WI38 (cell line): ENCODE data around the gene ADGRV1.

Experiments used
- H3K4me3 ChIP-seq: 2 replicates; pipeline ENCODE4 v1.5.1; 2011; ENCODE audit warnings: low read depth, mild to moderate bottlenecking, control low read depth, low read length
- TF ChIP-seq, protein P1 (sequence below): IDR thresholded peaks from 2 replicates; pipeline ENCODE4 v1.5.1; 2012; ENCODE audit warnings: low read depth, mild to moderate bottlenecking, control low read depth, low read length

Gene ADGRV1

DNA sequence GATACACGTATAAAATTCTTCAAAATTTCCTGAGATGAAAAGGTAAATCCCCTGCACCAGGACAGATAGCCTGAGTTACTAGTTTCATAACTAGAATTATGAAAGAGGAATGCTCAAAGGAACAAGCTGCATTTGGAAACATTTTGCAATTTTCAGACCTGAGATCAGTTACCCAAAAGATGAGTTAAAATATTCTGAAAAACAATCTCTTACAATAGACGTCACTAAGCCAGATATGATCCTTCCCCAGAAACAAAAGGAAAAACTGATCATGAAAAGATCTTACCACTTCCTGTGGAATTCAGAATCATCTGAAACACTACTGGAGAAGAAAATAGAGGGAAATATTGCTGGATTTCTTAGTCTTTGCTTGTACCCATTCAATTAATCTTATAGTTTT is 619.9 kb downstream of the ADGRV1 start:
- TF ChIP-seq, protein P1, sequence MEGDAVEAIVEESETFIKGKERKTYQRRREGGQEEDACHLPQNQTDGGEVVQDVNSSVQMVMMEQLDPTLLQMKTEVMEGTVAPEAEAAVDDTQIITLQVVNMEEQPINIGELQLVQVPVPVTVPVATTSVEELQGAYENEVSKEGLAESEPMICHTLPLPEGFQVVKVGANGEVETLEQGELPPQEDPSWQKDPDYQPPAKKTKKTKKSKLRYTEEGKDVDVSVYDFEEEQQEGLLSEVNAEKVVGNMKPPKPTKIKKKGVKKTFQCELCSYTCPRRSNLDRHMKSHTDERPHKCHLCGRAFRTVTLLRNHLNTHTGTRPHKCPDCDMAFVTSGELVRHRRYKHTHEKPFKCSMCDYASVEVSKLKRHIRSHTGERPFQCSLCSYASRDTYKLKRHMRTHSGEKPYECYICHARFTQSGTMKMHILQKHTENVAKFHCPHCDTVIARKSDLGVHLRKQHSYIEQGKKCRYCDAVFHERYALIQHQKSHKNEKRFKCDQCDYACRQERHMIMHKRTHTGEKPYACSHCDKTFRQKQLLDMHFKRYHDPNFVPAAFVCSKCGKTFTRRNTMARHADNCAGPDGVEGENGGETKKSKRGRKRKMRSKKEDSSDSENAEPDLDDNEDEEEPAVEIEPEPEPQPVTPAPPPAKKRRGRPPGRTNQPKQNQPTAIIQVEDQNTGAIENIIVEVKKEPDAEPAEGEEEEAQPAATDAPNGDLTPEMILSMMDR = no peak
- no peak overlapping the region for H3K4me3 ChIP-seq

DNA sequence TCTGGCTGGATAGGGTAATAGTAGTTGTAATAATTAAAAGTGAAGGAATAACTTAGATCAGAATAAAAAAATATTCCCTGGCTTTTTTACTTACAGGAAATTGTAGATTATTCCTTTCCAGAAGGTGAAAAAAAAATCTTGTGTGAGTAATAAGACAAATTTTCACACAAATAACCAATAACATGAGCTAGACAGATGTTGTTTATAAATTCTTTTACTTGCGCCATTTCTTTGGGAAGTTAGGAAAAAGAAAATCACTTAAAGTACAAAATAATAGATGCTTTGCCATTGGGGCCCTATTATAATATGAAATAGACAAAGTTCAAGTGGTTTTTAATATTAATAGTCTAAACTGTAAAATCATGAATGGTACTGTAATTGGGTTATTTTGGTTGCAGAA is 620.4 kb downstream of the ADGRV1 start:
- TF ChIP-seq, protein P1 = no peak
- H3K4me3 ChIP-seq = no peak overlapping the region

DNA sequence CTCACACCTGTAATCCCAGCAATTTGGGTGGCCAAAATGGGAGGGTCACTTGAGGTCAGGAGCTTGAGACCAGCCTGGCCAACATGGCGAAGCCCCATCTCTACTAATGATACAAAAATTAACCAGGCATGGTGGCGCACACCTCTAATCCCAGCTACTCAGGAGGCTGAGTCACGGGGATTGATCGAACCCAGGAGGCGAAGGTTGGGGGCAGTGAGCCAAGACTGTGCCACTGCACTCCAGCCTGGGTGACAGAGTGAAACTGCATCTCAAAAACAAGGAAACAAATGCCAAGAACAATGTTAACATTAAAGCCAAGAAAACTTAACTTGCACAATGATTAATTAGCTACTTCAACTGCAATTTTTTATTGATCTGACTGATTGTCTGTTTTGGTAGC is 621.9 kb downstream of the ADGRV1 start:
- TF ChIP-seq, protein P1 = no peak
- H3K4me3 ChIP-seq = no peak overlapping the region

DNA sequence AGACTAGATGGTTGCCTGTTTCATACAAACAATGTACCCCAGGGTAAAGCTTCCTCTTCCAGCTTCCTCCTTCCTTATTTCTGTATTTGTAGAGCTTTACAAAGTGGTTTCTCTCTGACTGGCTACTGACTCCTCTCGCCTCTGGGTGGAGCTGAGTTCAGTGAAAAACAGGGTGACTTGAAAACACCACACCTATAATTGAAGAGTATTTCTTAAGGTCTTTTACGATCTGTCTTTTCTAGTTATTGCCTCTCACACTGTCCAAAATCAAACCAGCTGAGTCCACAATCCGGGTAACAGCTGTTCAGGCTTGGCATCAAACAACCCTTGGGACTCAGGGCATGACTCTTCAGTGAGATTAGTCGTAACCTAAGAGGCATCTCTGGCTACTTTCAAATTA is 624.2 kb downstream of the ADGRV1 start:
- H3K4me3 ChIP-seq = no peak overlapping the region
- TF ChIP-seq, protein P1 = no peak

DNA sequence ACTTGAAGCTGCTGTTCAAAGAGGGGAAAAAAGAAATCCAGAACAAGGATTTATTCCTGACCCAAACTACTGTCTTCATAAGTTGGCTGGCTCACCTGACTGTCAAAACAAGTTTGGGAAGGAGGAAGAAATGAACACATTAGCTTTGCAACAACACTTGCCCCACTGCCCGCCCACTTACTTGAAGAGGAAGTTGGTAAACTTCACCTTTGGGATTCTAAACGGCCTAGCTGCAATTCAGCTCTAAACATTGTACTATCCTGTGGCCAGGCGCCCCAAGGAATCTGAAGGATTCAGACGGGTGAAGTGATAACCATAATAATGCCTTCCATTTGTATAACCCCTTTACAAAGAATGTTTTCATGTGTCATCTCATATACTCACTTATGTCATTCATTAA is 625.1 kb downstream of the ADGRV1 start:
- TF ChIP-seq, protein P1 = no peak
- H3K4me3 ChIP-seq = no peak overlapping the region

DNA sequence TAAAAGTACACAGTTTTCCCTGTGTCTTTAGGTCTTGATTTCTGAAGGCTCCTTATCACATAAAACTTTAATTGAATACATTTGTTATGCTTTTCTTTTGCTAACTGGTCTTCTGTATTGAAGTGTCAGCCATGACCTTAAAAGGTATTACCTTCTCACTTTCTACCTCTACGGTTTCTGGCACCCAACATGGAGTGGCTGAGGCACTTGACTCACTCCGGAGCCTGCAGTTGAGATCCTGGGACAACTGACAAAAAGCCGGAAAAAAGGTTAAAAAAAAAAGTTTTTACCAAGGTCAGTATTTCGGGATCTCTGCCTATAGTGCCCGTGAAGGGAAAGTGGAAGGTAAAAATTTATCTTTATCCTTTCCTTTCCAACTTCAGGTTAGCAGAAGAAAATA is 627.5 kb downstream of the ADGRV1 start:
- TF ChIP-seq, protein P1 = no peak
- H3K4me3 ChIP-seq = no peak overlapping the region

DNA sequence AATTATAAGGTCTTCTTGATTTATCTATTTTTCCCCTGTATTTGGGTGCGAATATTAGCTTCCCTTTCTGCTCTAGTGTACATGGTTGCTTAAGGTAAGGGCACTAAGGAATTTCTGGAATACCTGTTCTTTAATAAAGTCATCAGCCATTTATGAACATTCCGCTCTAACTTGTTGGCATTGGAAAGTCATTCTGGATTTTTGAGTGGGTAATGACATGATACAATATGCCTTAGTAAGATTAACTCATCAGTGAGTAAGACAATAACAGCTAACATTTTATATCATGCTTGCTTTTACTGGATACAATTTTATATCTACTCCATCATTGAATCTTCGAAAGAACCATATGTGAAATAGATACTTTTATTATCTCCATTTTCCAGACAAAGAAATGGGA is 628.4 kb downstream of the ADGRV1 start:
- TF ChIP-seq, protein P1 = no peak
- H3K4me3 ChIP-seq = no peak overlapping the region
